ENCODE results near the gene RAPGEF6.
"Not testable (repeated sequence)": the region's sequence is repeated elsewhere in the genome, so short reads cannot be mapped to it uniquely, and the experiment has no call there.

Gene RAPGEF6

GRCh38 chr5:131381777-131382176 is 253.3 kb downstream of the RAPGEF6 start:
- DNase-seq, result no peak

GRCh38 chr5:131381021-131381420 is 254.0 kb downstream of the RAPGEF6 start:
- DNase-seq, result no peak

- DNase-seq, result not testable (repeated sequence)
Measured at GRCh38 chr5:131380238-131380637, 254.8 kb downstream of the RAPGEF6 start.

- no peak for DNase-seq
Measured at GRCh38 chr5:131379723-131380122, 255.3 kb downstream of the RAPGEF6 start.

GRCh38 chr5:131378721-131379541 is 256.1 kb downstream of the RAPGEF6 start:
- no peak for DNase-seq

- no peak for DNase-seq
Measured at GRCh38 chr5:131377785-131378325, 257.2 kb downstream of the RAPGEF6 start.

- no peak for DNase-seq
Measured at GRCh38 chr5:131377346-131377745, 257.7 kb downstream of the RAPGEF6 start.

- no peak for DNase-seq
Measured at GRCh38 chr5:131375351-131375750, 259.7 kb downstream of the RAPGEF6 start.
